ENCODE results near the gene CDPF1. TPM values are rescaled to one million over a fixed set of nuclear protein-coding genes. Genes with fewer than 3 reads are reported as not detected.

The CDPF1 gene
- total and polyA plus RNA-seq, 2 of the 13 experiments (the other 11 are each of a cell fraction or from before 2014, with no cell fraction given) = 5.2 to 8.1 TPM

GRCh38 chr22:46250783-46251125 is 661 bp upstream of the CDPF1 start (continued):
- peak; percentile 8; the same call in 1 of the 2 replicates for TF ChIP-seq ZNF687 (CRISPR knock-in tag; IDR thresholded peaks at IDR 0.05)
- TF ChIP-seq, protein P1, sequence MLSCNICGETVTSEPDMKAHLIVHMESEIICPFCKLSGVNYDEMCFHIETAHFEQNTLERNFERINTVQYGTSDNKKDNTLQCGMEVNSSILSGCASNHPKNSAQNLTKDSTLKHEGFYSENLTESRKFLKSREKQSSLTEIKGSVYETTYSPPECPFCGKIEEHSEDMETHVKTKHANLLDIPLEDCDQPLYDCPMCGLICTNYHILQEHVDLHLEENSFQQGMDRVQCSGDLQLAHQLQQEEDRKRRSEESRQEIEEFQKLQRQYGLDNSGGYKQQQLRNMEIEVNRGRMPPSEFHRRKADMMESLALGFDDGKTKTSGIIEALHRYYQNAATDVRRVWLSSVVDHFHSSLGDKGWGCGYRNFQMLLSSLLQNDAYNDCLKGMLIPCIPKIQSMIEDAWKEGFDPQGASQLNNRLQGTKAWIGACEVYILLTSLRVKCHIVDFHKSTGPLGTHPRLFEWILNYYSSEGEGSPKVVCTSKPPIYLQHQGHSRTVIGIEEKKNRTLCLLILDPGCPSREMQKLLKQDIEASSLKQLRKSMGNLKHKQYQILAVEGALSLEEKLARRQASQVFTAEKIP (CRISPR knock-in tag; IDR thresholded peaks at IDR 0.05; ENCODE audit: borderline replicate concordance) = no peak
- TF ChIP-seq, protein P2, sequence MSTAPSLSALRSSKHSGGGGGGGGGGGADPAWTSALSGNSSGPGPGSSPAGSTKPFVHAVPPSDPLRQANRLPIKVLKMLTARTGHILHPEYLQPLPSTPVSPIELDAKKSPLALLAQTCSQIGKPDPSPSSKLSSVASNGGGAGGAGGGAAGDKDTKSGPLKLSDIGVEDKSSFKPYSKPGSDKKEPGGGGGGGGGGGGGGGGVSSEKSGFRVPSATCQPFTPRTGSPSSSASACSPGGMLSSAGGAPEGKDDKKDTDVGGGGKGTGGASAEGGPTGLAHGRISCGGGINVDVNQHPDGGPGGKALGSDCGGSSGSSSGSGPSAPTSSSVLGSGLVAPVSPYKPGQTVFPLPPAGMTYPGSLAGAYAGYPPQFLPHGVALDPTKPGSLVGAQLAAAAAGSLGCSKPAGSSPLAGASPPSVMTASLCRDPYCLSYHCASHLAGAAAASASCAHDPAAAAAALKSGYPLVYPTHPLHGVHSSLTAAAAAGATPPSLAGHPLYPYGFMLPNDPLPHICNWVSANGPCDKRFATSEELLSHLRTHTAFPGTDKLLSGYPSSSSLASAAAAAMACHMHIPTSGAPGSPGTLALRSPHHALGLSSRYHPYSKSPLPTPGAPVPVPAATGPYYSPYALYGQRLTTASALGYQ (CRISPR knock-in tag; IDR thresholded peaks at IDR 0.05) = 0 out of 2 replicates have a peak, but pooled peaks have one; percentile 14
- TF ChIP-seq ZNF317 (CRISPR knock-in tag; IDR thresholded peaks at IDR 0.05) = peak; percentile 45; the same call in 1 of the 2 replicates
- TF ChIP-seq NFYB (CRISPR knock-in tag; IDR thresholded peaks at IDR 0.05) = no peak
- TF ChIP-seq, protein P3, sequence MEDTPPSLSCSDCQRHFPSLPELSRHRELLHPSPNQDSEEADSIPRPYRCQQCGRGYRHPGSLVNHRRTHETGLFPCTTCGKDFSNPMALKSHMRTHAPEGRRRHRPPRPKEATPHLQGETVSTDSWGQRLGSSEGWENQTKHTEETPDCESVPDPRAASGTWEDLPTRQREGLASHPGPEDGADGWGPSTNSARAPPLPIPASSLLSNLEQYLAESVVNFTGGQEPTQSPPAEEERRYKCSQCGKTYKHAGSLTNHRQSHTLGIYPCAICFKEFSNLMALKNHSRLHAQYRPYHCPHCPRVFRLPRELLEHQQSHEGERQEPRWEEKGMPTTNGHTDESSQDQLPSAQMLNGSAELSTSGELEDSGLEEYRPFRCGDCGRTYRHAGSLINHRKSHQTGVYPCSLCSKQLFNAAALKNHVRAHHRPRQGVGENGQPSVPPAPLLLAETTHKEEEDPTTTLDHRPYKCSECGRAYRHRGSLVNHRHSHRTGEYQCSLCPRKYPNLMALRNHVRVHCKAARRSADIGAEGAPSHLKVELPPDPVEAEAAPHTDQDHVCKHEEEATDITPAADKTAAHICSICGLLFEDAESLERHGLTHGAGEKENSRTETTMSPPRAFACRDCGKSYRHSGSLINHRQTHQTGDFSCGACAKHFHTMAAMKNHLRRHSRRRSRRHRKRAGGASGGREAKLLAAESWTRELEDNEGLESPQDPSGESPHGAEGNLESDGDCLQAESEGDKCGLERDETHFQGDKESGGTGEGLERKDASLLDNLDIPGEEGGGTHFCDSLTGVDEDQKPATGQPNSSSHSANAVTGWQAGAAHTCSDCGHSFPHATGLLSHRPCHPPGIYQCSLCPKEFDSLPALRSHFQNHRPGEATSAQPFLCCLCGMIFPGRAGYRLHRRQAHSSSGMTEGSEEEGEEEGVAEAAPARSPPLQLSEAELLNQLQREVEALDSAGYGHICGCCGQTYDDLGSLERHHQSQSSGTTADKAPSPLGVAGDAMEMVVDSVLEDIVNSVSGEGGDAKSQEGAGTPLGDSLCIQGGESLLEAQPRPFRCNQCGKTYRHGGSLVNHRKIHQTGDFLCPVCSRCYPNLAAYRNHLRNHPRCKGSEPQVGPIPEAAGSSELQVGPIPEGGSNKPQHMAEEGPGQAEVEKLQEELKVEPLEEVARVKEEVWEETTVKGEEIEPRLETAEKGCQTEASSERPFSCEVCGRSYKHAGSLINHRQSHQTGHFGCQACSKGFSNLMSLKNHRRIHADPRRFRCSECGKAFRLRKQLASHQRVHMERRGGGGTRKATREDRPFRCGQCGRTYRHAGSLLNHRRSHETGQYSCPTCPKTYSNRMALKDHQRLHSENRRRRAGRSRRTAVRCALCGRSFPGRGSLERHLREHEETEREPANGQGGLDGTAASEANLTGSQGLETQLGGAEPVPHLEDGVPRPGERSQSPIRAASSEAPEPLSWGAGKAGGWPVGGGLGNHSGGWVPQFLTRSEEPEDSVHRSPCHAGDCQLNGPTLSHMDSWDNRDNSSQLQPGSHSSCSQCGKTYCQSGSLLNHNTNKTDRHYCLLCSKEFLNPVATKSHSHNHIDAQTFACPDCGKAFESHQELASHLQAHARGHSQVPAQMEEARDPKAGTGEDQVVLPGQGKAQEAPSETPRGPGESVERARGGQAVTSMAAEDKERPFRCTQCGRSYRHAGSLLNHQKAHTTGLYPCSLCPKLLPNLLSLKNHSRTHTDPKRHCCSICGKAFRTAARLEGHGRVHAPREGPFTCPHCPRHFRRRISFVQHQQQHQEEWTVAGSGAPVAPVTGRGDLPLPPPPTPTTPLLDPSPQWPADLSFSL (CRISPR knock-in tag; IDR thresholded peaks at IDR 0.05) = 0 out of 2 replicates have a peak, but pooled peaks have one; percentile 3
- no peak for TF ChIP-seq ZXDC (CRISPR knock-in tag; IDR thresholded peaks at IDR 0.05)
- TF ChIP-seq ZNF383 (CRISPR knock-in tag; IDR thresholded peaks at IDR 0.05; ENCODE audit: borderline replicate concordance) = no peak
- no peak for TF ChIP-seq ZSCAN30 (CRISPR knock-in tag; IDR thresholded peaks at IDR 0.05)
- no peak for TF ChIP-seq LCORL (IDR thresholded peaks at IDR 0.05)
- 0 out of 2 replicates have a peak, but pooled peaks have one; percentile 10 for TF ChIP-seq LCORL (CRISPR knock-in tag; IDR thresholded peaks at IDR 0.05)

Measured in HepG2 (cell line).